ENCODE data around the gene ALOX15B.

- no peak for TF ChIP-seq CEBPB (IDR thresholded peaks at IDR 0.05; ENCODE audit: low read depth)
- no peak for TF ChIP-seq POLR2A (IDR thresholded peaks at IDR 0.05; ENCODE audit: borderline replicate concordance, extremely low read depth, insufficient read depth, insufficient read length)
- TF ChIP-seq, protein P1, sequence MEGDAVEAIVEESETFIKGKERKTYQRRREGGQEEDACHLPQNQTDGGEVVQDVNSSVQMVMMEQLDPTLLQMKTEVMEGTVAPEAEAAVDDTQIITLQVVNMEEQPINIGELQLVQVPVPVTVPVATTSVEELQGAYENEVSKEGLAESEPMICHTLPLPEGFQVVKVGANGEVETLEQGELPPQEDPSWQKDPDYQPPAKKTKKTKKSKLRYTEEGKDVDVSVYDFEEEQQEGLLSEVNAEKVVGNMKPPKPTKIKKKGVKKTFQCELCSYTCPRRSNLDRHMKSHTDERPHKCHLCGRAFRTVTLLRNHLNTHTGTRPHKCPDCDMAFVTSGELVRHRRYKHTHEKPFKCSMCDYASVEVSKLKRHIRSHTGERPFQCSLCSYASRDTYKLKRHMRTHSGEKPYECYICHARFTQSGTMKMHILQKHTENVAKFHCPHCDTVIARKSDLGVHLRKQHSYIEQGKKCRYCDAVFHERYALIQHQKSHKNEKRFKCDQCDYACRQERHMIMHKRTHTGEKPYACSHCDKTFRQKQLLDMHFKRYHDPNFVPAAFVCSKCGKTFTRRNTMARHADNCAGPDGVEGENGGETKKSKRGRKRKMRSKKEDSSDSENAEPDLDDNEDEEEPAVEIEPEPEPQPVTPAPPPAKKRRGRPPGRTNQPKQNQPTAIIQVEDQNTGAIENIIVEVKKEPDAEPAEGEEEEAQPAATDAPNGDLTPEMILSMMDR (IDR thresholded peaks at IDR 0.05 in 2 of 3, conservative IDR thresholded peaks at IDR 0.05 in 1 of 3; ENCODE audit: borderline replicate concordance in 1 of 3, insufficient read depth in 1 of 3, low read depth in 2 of 3, low read length in 2 of 3): no peak
Observed at GRCh38 chr17:8084250-8084649, 45.4 kb downstream of the ALOX15B start.

Measured in HCT116 (cell line).